ENCODE results near the gene ZNF441. TPM values are rescaled to one million over a fixed set of nuclear protein-coding genes. Genes with fewer than 3 reads are reported as not detected.

Gene ZNF441
- total and polyA plus RNA-seq, 2 of the 13 experiments (the other 11 are each of a cell fraction or from before 2014, with no cell fraction given): 2.8 to 10.0 TPM

DNA sequence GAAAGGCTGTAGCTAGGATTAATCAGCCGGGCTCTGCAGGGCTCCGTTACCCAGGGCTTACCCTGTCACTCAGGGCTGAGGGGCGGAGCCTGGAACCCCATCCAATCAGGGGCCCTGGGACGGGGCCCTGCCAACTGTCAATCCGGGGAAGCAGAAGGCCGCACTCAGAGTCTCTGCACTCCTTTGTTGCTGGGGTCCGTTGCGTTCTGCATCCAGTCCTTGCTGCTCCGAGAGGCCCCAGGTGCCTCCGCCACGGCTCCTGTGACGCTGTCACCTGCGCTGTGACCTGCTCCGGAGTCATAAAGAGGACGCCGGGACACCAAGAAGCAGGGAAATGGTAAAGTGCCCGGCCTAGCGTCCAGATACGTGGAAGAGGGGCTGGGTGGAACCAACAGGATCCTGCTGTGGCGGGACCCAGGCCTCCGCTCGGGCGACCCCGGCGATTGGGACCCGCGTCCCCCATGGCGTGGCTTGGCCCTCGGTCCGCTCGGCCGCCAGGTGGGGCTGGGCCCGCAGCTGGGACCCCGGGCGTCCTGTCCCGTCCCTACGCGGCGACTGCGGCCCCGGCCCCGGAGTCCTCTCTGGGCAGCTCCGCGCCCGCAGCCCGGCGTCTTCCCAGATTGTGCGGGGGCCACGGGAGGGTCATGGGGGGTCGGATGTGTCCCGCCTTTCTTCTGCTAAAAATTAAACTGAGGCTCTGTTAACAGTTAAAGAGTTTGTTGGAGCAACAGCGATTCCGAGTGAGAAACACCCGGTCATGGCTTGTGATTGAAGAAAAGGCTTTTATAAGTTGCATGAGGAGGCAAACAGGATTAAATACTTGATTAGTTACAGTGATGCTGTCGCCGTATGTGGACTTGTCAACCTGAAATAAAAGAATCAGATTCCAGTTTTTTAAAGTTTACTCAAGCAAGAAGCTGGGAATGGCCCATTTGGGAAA is 31.9 kb downstream of the ZNF441 start, which contains the start of gene ZNF491 (continued):
- TF ChIP-seq SAP130 (CRISPR knock-in tag; IDR thresholded peaks at IDR 0.05; ENCODE audit: low read depth) (peak; percentile 89), TMF1 (CRISPR knock-in tag; IDR thresholded peaks at IDR 0.05; ENCODE audit: low read depth) (no peak), RELA (CRISPR knock-in tag; IDR thresholded peaks at IDR 0.05) (no peak), ZNF607 (CRISPR knock-in tag; IDR thresholded peaks at IDR 0.05; ENCODE audit: borderline replicate concordance) (0 out of 2 replicates have a peak, but pooled peaks have one; percentile 27), SRY (CRISPR knock-in tag; IDR thresholded peaks at IDR 0.05) (no peak; the same call in 1 of the 2 replicates), STAT5B (CRISPR knock-in tag; IDR thresholded peaks at IDR 0.05) (no peak), SRSF4 (IDR thresholded peaks at IDR 0.05; ENCODE audit: low read depth, low read length, poor library complexity, severe bottlenecking) (no peak), ZNF749 (CRISPR knock-in tag; IDR thresholded peaks at IDR 0.05; ENCODE audit: borderline replicate concordance) (0 out of 2 replicates have a peak, but pooled peaks have one; percentile 24), ERF (CRISPR knock-in tag; IDR thresholded peaks at IDR 0.05) (no peak), ZNF850 (CRISPR knock-in tag; conservative IDR thresholded peaks at IDR 0.05) (no peak), ZNF556 (CRISPR knock-in tag; IDR thresholded peaks at IDR 0.05; ENCODE audit: borderline replicate concordance) (peak; percentile 90; the same call in 1 of the 2 replicates), ZNF550 (CRISPR knock-in tag; IDR thresholded peaks at IDR 0.05; ENCODE audit: borderline replicate concordance) (no peak)
- TF ChIP-seq, protein P1, sequence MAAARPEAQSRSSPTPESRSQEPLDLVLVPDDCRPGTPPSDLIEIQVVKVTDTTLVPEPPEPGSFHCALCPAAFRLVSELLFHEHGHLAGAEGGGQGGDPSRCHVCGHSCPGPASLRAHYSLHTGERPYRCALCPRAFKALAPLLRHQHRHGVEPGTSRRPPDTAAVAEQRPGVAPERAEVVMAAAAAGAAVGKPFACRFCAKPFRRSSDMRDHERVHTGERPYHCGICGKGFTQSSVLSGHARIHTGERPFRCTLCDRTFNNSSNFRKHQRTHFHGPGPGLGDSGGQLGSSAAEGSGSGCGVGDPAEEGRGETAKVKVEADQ (CRISPR knock-in tag; IDR thresholded peaks at IDR 0.05; ENCODE audit: borderline replicate concordance): no peak
- TF ChIP-seq, protein P2, sequence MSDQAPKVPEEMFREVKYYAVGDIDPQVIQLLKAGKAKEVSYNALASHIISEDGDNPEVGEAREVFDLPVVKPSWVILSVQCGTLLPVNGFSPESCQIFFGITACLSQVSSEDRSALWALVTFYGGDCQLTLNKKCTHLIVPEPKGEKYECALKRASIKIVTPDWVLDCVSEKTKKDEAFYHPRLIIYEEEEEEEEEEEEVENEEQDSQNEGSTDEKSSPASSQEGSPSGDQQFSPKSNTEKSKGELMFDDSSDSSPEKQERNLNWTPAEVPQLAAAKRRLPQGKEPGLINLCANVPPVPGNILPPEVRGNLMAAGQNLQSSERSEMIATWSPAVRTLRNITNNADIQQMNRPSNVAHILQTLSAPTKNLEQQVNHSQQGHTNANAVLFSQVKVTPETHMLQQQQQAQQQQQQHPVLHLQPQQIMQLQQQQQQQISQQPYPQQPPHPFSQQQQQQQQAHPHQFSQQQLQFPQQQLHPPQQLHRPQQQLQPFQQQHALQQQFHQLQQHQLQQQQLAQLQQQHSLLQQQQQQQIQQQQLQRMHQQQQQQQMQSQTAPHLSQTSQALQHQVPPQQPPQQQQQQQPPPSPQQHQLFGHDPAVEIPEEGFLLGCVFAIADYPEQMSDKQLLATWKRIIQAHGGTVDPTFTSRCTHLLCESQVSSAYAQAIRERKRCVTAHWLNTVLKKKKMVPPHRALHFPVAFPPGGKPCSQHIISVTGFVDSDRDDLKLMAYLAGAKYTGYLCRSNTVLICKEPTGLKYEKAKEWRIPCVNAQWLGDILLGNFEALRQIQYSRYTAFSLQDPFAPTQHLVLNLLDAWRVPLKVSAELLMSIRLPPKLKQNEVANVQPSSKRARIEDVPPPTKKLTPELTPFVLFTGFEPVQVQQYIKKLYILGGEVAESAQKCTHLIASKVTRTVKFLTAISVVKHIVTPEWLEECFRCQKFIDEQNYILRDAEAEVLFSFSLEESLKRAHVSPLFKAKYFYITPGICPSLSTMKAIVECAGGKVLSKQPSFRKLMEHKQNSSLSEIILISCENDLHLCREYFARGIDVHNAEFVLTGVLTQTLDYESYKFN (CRISPR knock-in tag; conservative IDR thresholded peaks at IDR 0.05): peak; percentile 30; the same call in 1 of the 2 replicates
- TF ChIP-seq, protein P3, sequence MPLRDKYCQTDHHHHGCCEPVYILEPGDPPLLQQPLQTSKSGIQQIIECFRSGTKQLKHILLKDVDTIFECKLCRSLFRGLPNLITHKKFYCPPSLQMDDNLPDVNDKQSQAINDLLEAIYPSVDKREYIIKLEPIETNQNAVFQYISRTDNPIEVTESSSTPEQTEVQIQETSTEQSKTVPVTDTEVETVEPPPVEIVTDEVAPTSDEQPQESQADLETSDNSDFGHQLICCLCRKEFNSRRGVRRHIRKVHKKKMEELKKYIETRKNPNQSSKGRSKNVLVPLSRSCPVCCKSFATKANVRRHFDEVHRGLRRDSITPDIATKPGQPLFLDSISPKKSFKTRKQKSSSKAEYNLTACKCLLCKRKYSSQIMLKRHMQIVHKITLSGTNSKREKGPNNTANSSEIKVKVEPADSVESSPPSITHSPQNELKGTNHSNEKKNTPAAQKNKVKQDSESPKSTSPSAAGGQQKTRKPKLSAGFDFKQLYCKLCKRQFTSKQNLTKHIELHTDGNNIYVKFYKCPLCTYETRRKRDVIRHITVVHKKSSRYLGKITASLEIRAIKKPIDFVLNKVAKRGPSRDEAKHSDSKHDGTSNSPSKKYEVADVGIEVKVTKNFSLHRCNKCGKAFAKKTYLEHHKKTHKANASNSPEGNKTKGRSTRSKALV (CRISPR knock-in tag; IDR thresholded peaks at IDR 0.05): peak; percentile 39; the same call in 1 of the 2 replicates
- TF ChIP-seq, protein P4, sequence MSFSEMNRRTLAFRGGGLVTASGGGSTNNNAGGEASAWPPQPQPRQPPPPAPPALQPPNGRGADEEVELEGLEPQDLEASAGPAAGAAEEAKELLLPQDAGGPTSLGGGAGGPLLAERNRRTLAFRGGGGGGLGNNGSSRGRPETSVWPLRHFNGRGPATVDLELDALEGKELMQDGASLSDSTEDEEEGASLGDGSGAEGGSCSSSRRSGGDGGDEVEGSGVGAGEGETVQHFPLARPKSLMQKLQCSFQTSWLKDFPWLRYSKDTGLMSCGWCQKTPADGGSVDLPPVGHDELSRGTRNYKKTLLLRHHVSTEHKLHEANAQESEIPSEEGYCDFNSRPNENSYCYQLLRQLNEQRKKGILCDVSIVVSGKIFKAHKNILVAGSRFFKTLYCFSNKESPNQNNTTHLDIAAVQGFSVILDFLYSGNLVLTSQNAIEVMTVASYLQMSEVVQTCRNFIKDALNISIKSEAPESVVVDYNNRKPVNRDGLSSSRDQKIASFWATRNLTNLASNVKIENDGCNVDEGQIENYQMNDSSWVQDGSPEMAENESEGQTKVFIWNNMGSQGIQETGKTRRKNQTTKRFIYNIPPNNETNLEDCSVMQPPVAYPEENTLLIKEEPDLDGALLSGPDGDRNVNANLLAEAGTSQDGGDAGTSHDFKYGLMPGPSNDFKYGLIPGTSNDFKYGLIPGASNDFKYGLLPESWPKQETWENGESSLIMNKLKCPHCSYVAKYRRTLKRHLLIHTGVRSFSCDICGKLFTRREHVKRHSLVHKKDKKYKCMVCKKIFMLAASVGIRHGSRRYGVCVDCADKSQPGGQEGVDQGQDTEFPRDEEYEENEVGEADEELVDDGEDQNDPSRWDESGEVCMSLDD (CRISPR knock-in tag; IDR thresholded peaks at IDR 0.05; ENCODE audit: borderline replicate concordance): no peak

All from HepG2 (cell line).